Activated naive CD8-positive, alpha-beta T cell (primary cell): ENCODE results near the gene SMYD1.

Source experiments
- H3K27ac Mint-ChIP-seq: one replicate; pipeline ENCODE4 v1.8.0; 2021; ENCODE audit warnings: mixed read lengths
- H3K27me3 Mint-ChIP-seq: one replicate; pipeline ENCODE4 v1.8.0; 2021; ENCODE audit warnings: mixed read lengths
- H3K36me3 Mint-ChIP-seq: one replicate; pipeline ENCODE4 v1.8.0; 2021; ENCODE audit warnings: mixed read lengths
- H3K4me1 Mint-ChIP-seq: one replicate; pipeline ENCODE4 v1.8.0; 2021; ENCODE audit warnings: low read depth, mixed read lengths
- H3K4me3 Mint-ChIP-seq: one replicate; pipeline ENCODE4 v1.8.0; 2021; ENCODE audit warnings: mild to moderate bottlenecking, mixed read lengths
- H3K9me3 Mint-ChIP-seq: one replicate; pipeline ENCODE4 v1.8.0; 2021; ENCODE audit warnings: low read depth, mixed read lengths

SMYD1 gene

DNA sequence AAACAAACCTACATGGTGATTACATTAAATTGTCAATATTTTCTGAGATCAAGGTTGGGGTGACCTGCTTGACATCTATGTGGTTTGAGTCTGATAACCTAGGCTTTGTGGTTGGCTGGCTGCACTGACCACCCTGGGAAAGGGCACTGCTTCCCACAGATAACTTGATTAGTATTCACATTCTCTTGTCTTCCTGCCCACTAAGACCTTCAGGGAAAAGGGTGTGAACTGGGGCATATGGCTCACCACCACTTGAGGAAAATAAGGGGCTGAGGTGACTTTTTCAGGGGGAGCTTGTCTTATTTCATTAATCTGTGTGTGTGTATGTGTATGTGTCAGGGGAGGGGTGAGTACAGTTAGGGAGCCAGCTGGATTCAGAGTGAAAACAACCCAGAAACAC lies 1.5 kb downstream of the SMYD1 start:
- no peaks in the 10 kb centered on the region for H3K36me3 Mint-ChIP-seq
- H3K4me3 Mint-ChIP-seq = no peak overlapping the region
- H3K4me1 Mint-ChIP-seq = no peaks in the 10 kb centered on the region
- peaks cover 4% of the 10 kb centered on the region for H3K9me3 Mint-ChIP-seq
- H3K27ac Mint-ChIP-seq = no peak overlapping the region
- no peaks in the 10 kb centered on the region for H3K27me3 Mint-ChIP-seq

DNA sequence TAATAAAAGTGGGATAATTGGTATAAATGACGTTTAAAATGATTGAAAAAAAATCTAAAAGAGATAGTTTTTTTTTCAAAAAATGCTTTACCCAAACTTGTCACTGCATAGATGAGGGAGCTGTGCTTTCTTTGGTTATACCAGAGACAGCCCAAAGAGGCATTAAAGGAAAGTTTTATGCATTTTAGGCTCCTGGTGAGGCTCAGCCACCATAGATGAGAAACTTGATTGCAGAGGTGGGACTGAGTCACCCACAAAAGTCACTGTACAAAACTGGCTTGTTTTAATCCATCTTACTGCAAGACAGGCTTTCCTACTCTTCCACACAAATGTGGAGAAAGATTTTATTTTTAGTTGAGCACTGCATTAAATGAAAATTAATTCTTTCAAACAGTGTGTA lies 2.4 kb downstream of the SMYD1 start:
- no peaks in the 10 kb centered on the region for H3K4me1 Mint-ChIP-seq
- H3K4me3 Mint-ChIP-seq = no peak overlapping the region
- no peaks in the 10 kb centered on the region for H3K36me3 Mint-ChIP-seq
- peaks cover 4% of the 10 kb centered on the region for H3K9me3 Mint-ChIP-seq
- no peaks in the 10 kb centered on the region for H3K27me3 Mint-ChIP-seq
- no peak overlapping the region for H3K27ac Mint-ChIP-seq

DNA sequence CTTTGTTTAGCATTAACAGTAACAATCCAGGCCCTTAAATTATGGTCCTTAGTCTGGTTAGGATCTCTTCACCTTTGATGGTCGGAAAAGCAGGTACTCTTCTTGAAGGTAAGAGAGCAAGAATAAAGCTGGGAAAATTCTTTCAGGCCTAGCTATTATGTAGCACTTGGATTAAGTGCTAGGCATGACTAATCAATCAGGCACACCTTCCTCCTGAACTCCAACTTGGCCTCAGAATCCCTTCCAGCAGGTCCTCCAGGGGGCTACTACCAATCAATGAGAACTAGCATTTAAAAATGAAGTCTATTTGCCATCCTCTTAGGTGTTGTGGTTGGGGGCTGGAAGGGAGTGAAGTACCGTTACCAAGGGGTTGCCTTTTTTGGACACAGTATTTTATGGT lies 3.7 kb downstream of the SMYD1 start:
- Mint-ChIP-seq H3K27ac (no peak overlapping the region), H3K9me3 (peaks cover 4% of the 10 kb centered on the region), H3K4me1 (no peaks in the 10 kb centered on the region), H3K27me3 (no peaks in the 10 kb centered on the region), H3K36me3 (no peaks in the 10 kb centered on the region), H3K4me3 (no peak overlapping the region)

DNA sequence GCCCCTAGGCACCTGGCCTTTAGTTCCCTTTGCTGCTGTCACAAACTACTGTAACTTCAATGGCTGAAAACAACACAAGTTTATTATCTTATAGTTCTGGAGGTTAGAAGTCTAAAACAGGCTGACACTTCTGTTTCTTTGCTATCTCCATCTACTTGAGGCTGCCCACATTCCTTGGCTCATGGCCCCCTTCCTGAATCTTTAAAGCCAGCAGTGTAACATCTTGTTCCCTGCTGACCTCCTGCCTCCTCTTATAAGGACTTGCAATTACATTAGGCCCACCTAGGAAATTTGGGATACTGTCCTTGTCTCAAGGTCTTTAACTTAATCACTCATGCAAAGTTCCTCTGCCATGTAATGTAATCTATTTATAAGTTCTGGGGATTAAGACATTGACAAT lies 6.5 kb downstream of the SMYD1 start:
- no peak overlapping the region for H3K27ac Mint-ChIP-seq
- H3K9me3 Mint-ChIP-seq = peaks cover 4% of the 10 kb centered on the region
- no peaks in the 10 kb centered on the region for H3K27me3 Mint-ChIP-seq
- no peaks in the 10 kb centered on the region for H3K4me1 Mint-ChIP-seq
- H3K36me3 Mint-ChIP-seq = no peaks in the 10 kb centered on the region
- no peak overlapping the region for H3K4me3 Mint-ChIP-seq

DNA sequence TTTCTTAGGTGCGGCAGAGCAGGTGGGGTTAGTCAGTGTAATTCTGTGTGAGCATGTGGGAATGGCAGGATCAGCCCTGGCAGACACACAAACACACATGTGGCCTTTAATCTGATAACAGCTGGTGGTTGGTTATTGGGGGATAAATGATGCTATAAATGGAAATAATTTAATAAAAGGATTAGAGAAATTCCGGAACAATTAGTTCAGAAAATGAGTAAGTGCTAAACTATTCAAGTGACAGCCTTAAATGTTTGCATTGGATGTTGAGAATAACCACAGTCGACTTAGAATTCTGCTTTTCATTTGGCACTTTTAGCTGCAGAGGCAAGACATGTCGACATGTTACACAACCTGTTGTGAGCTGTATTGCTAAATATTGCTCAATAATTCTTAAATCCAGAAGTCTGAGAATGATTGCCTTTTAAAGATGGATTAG lies 7.2 kb downstream of the SMYD1 start:
- H3K4me3 Mint-ChIP-seq = no peak overlapping the region
- no peaks in the 10 kb centered on the region for H3K36me3 Mint-ChIP-seq
- H3K27ac Mint-ChIP-seq = no peak overlapping the region
- no peaks in the 10 kb centered on the region for H3K4me1 Mint-ChIP-seq
- H3K9me3 Mint-ChIP-seq = peaks cover 4% of the 10 kb centered on the region
- no peaks in the 10 kb centered on the region for H3K27me3 Mint-ChIP-seq

DNA sequence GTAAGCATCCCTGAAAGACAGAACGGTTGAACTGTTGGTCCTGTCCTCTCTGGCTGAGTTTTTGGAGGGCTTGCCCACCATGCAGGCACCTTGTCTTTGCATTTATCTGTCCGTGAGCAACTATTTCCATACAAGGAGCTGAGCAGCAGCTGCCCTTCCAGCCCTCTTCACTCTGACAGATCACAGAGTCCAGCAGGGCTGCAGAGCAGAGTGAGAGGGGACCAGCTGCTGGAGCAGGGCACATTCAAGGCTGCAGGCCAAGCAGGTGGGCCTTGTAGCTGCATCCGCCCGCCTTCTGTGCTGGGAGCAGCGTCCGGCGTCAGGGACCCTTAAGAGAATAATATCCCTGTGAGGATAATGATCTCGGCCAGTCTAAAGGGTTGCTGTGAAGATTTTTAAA lies 9.5 kb downstream of the SMYD1 start:
- no peak overlapping the region for H3K27ac Mint-ChIP-seq
- peaks cover 4% of the 10 kb centered on the region for H3K9me3 Mint-ChIP-seq
- no peaks in the 10 kb centered on the region for H3K36me3 Mint-ChIP-seq
- H3K4me1 Mint-ChIP-seq = no peaks in the 10 kb centered on the region
- H3K4me3 Mint-ChIP-seq = no peak overlapping the region
- no peaks in the 10 kb centered on the region for H3K27me3 Mint-ChIP-seq

DNA sequence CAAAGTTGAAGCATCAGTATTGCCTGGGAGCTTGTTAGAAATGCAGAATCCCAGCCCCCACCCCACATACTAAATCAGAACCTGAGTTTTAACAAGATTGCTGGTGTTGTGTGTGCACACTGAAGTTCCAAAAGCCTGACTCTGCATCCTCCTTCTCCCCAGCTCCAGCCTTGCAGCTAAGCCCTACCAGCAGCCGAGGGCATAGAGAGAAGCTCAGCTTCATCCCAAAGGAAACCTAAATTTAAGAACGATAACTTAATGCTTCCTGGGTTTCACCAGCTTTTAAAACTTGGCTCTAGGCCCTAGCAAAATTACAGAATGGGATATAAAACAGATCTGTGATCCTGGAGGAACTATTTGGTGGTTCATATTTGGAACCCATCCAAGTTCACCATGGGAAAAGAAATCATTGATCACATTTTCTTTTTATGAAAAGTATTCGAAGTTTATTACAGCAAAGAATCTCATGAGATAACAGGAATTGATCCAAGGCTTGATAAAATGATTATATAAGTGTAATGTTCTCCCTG lies 11.1 kb downstream of the SMYD1 start:
- H3K27me3 Mint-ChIP-seq = no peaks in the 10 kb centered on the region
- no peaks in the 10 kb centered on the region for H3K4me1 Mint-ChIP-seq
- H3K36me3 Mint-ChIP-seq = no peaks in the 10 kb centered on the region
- no peaks in the 10 kb centered on the region for H3K9me3 Mint-ChIP-seq
- H3K27ac Mint-ChIP-seq = no peak overlapping the region
- no peak overlapping the region for H3K4me3 Mint-ChIP-seq

DNA sequence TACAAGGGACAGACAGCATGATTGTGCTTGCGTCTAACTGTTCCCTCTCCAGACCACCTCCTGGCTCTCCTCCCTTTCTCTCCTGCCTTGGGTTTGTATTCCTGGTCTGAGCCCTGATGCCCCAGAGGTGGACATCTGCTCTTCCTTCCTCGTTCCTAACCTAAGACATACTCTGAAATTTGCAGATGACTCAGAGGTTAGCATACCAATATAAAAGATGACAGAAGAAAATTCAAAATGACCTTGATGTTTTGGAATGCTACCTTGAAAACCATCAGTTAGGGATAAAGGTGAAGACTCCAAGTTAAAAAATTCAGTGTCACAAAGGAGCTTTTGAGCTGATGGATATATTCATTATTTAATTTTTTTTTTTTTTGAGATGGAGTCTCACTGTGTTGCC lies 12.9 kb downstream of the SMYD1 start:
- H3K4me3 Mint-ChIP-seq = no peak overlapping the region
- H3K27me3 Mint-ChIP-seq = no peaks in the 10 kb centered on the region
- no peak overlapping the region for H3K27ac Mint-ChIP-seq
- H3K36me3 Mint-ChIP-seq = no peaks in the 10 kb centered on the region
- H3K9me3 Mint-ChIP-seq = no peaks in the 10 kb centered on the region
- H3K4me1 Mint-ChIP-seq = no peaks in the 10 kb centered on the region

DNA sequence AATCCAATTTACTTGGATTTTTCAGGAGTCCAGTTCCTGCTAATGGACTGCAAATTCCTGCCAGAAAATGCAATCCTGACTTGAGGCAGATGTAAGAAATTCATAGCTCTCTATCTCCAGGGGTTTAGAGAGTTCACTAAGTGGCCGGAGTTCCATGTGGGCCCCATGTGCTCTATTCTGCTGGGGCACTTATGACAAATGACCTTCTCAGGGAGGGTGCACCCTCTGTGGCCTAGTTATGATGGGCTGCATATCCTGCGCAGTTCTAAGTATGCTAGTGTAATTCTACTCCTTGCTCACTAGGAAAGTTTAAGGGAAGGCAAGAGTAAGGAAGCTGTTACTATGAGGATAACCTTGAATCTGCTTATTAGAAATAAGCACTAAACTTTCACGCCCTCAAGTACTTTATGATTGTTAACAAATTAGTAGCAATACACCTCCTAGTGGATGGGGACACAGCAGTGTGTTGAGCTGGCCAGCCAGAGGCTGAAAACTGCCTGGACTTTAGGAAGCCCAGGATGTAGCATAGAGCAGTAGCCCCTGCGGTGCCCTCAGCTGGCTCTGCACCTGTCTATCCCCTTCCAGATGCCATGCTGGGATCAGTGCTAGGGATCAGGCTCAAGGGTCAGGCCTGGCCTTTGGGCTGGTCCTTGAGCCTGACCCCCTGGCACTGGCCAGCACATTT lies 14.4 kb downstream of the SMYD1 start:
- Mint-ChIP-seq H3K4me1 (no peaks in the 10 kb centered on the region), H3K27ac (no peak overlapping the region), H3K9me3 (no peaks in the 10 kb centered on the region), H3K27me3 (no peaks in the 10 kb centered on the region), H3K36me3 (no peaks in the 10 kb centered on the region), H3K4me3 (no peak overlapping the region)

DNA sequence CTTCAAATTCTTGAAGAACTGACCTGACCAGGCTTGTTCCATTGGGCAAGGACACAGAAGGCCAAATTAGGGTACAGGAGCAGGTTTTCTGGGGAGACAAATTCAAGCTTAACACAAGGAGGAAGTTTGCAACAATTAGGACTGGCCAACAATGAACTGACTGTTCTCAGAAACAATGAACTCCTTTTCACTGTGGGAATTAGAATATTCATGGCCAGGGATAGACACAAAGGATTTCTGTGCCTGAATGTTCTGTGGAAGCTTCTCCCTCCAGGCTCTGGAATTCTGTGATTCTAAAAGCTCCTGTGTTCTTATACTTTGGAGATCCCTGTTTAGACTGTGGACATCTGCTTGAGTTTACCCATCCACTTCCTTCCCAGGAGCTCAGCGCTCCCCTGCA lies 15.2 kb downstream of the SMYD1 start:
- Mint-ChIP-seq H3K27me3 (no peaks in the 10 kb centered on the region), H3K4me1 (no peaks in the 10 kb centered on the region)

DNA sequence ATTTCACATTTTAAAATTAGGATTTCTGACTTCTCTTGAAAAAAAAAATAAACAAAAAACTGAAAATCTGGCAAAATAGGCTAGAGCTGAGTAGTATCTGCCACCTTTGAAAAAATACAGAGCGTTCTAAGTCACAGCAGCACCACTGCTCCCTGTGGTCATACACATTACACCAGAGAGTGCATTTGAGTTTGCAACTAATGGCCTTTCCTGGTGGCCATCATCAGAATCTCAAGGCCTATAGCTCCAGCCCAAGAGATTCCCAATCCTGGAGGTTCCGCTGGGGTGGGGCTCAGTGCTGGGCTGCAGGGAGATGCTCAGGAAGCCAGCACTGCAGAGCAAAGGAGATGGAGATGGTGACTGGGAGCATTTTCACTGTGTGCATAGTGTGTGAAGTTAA lies 17.5 kb downstream of the SMYD1 start:
- no peaks in the 10 kb centered on the region for H3K9me3 Mint-ChIP-seq
- no peak overlapping the region for H3K4me3 Mint-ChIP-seq
- peaks cover 9% of the 10 kb centered on the region for H3K4me1 Mint-ChIP-seq
- H3K27ac Mint-ChIP-seq = no peak overlapping the region
- H3K27me3 Mint-ChIP-seq = no peaks in the 10 kb centered on the region
- H3K36me3 Mint-ChIP-seq = no peaks in the 10 kb centered on the region

More for the DNA sequence above, 15.2 kb downstream of the SMYD1 start:
- Mint-ChIP-seq H3K36me3 (no peaks in the 10 kb centered on the region), H3K9me3 (no peaks in the 10 kb centered on the region), H3K27ac (no peak overlapping the region), H3K4me3 (no peak overlapping the region)

DNA sequence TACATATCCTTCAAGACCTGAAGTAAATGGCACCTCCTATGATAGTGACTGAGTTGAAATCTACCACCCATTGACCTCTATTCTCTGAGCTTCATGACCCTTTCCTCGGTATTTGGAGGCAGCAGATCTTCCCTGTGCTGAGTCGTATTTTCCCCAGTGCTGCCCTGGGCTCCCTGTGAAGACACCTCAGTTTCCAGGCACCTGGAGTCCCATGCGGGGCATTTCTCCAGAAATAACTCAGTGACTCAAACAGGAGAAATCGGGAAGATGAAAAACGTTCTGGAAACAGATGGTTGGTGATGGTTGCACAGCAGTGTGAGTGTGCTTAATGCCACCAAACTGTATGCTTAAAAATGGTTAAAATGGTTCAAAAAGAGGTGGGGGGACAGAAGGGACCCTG lies 18.0 kb downstream of the SMYD1 start:
- Mint-ChIP-seq H3K9me3 (no peaks in the 10 kb centered on the region), H3K4me1 (peaks cover 14% of the 10 kb centered on the region), H3K27ac (no peak overlapping the region), H3K36me3 (no peaks in the 10 kb centered on the region), H3K27me3 (no peaks in the 10 kb centered on the region), H3K4me3 (no peak overlapping the region)

DNA sequence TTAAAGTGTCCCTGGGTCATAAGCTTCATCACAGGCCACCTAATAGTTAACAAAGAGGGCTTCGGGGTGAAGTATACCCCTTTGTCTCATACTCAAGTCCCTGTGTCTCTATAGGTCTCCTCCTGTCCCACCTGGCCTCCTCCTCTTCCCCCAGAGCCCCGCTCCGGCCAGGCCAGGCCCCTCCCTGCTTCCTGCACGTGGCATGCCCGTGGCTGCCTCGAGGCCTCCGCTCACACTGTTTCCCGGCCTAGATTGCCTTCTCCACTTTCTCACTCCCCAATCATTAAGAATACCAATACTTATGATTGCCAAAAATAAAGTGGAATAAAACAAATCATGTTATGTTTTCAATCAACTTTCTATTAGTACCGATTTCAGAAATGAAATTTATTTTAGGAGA lies 18.8 kb downstream of the SMYD1 start:
- Mint-ChIP-seq H3K27me3 (no peaks in the 10 kb centered on the region), H3K36me3 (no peaks in the 10 kb centered on the region), H3K4me1 (peaks cover 22% of the 10 kb centered on the region), H3K27ac (no peak overlapping the region), H3K4me3 (no peak overlapping the region), H3K9me3 (no peaks in the 10 kb centered on the region)

DNA sequence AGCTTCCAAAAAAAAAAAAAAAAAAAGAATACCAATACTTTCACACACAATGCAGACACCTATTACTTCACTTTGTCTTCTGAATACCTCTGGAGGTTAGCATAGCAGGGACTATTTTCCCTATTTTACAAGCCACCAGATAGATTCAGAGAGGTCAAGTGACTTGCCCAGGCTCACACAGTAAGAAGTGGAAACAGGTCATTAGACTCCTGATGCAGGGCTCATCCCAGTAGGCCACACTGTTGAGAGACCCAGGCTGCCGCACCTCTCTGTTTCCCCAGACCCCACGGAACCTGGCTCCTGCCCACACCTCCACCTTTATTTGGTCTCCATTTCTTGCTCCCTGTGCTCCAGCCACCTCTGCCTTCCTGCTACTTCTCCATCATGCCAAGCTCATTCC lies 19.4 kb downstream of the SMYD1 start:
- Mint-ChIP-seq H3K4me3 (no peak overlapping the region), H3K27me3 (no peaks in the 10 kb centered on the region), H3K4me1 (peaks cover 27% of the 10 kb centered on the region), H3K9me3 (no peaks in the 10 kb centered on the region), H3K36me3 (no peaks in the 10 kb centered on the region), H3K27ac (no peak overlapping the region)

DNA sequence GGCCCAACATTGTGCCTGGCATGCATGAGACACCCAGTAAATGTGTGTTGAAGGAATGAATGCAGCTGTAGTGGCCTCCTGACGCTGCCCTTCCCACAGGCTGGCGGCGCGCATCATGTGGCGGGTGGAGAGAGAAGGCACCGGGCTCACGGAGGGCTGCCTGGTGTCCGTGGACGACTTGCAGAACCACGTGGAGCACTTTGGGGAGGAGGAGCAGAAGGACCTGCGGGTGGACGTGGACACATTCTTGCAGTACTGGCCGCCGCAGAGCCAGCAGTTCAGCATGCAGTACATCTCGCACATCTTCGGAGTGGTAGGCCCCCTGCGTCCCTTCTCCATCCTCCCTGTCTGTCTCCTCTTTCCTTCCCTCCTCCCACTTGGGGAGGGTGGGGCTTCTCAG lies 20.1 kb downstream of the SMYD1 start:
- Mint-ChIP-seq H3K4me1 (peaks cover 32% of the 10 kb centered on the region), H3K27ac (no peak overlapping the region), H3K36me3 (no peaks in the 10 kb centered on the region), H3K9me3 (no peaks in the 10 kb centered on the region), H3K4me3 (no peak overlapping the region), H3K27me3 (no peaks in the 10 kb centered on the region)

DNA sequence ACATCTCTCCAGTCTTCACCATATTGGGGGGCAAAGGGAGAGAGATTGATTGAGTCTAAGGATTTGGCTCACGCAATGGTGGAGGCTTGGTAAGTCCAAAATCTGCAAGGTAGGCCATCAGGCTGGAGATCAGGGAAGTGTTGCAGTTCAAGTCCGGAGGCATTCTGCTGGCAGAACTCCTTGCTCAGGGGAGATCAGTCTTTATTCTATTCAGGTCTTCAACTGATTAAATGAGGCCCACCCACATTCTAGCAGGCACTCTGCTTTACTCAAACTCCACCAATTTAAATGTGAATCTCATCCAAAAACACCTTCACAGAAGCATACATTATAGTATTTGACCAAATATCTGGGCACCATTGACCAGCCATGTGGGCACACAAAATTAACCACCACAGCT lies 21.4 kb downstream of the SMYD1 start:
- Mint-ChIP-seq H3K4me1 (peaks cover 36% of the 10 kb centered on the region), H3K9me3 (no peaks in the 10 kb centered on the region), H3K27me3 (no peaks in the 10 kb centered on the region), H3K36me3 (peaks cover 2% of the 10 kb centered on the region), H3K27ac (peak overlapping the region; percentile 10), H3K4me3 (no peak overlapping the region)
